Measurements from ENCODE around the gene COG6.

Gene COG6

DNA sequence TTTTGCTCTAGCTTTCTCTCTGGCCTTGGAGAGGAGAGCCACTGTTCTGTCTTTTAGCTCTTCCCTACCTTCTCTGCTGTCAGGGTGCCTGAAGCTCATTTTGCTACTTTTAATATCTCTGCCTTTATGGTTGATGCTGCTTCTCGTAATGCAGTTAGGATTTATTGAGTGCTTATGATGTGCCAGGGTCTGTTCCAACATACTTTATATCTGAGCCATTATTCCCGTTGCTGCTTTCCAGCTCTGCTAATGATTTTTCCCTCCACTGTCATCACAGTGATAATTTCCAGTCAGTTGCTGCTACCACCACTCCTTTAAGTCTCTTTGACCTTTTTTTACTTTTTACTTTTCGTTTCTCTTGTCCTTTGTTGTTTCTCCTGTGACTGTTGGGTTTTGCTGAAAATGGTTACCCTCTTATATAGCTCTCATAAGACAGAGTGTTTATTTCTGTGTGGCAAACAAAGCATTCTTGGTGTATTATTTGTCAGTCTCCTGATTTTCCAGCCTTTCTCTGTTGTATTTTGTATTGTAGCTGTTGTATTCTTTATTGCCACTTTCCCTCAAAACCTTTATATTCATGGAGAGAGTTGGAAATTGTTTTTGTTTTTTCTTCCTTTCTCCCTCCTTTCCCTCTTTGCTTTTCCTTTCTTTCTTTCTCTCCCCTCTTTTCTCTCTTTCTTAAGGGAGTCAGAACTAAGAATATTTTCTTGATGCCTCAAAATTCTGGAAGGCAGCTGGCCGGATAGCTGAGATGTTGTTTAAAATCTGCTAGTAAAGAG, 37.4 kb downstream of the COG6 start:
- DNase-seq (ENCODE audit: low spot score): no peak
- TF ChIP-seq, protein P1, sequence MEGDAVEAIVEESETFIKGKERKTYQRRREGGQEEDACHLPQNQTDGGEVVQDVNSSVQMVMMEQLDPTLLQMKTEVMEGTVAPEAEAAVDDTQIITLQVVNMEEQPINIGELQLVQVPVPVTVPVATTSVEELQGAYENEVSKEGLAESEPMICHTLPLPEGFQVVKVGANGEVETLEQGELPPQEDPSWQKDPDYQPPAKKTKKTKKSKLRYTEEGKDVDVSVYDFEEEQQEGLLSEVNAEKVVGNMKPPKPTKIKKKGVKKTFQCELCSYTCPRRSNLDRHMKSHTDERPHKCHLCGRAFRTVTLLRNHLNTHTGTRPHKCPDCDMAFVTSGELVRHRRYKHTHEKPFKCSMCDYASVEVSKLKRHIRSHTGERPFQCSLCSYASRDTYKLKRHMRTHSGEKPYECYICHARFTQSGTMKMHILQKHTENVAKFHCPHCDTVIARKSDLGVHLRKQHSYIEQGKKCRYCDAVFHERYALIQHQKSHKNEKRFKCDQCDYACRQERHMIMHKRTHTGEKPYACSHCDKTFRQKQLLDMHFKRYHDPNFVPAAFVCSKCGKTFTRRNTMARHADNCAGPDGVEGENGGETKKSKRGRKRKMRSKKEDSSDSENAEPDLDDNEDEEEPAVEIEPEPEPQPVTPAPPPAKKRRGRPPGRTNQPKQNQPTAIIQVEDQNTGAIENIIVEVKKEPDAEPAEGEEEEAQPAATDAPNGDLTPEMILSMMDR (IDR thresholded peaks at IDR 0.05; ENCODE audit: extremely low read depth, missing control alignments): no peak

DNA sequence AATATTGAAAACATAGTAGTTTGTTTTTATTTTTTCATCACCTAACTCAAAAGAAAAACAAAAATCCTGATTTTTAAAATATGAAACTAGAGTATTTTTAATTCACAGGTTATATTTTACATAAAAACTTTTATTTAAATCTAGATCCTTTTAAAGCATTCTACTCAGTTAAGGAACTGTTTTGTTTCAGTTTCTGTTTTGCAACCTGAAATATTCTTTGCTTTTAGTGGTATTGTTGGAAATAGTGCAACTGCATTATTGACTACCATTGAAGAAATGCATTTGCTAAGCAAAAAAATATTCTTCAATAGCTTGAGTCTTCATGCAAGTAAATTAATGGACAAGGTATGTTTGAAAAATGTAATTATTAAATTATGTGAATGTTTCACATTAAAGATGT, 43.8 kb downstream of the COG6 start:
- no peak for DNase-seq (ENCODE audit: low spot score)
- TF ChIP-seq, protein P1 (IDR thresholded peaks at IDR 0.05; ENCODE audit: extremely low read depth, missing control alignments): no peak

DNA sequence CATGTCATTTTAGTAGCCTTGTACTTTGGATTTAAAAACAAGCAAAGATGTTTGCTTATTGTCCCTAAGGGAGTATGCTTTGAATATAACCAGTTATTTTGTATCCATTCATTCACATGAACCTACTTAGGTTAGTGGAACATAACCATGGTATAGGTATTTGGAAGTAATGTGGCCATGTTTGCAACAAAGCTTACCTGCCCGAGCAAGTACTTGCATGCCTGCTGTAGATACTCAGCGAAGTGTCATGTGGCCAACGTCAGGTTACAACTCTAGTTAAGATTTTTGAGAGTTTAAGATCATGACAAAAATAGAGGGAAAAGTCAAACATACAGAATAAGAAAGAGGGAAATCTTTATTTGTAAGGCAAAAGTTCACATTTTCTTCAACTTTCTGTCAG, 57.2 kb downstream of the COG6 start:
- no peak for DNase-seq (ENCODE audit: low spot score)

DNA sequence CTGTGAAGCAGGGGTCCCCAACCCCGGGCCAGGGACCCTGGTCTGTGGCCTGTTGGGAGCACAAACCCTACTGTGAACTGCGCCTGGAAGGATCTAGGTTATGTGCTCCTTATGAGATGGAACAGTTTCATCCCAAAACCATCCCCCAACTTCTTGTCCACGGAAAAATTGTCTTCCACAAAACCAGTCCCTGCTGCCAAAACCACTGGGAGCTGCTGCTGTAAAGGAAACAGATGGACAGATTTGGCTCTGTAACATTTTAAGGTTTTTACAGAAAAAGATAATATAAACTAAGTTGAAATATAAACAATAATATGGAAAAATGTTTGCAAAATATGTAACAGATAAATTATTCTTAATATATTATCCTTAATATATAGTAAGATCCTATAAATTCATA, 73.7 kb downstream of the COG6 start:
- TF ChIP-seq, protein P1 (IDR thresholded peaks at IDR 0.05; ENCODE audit: extremely low read depth, missing control alignments): no peak

More for the DNA sequence above, 57.2 kb downstream of the COG6 start:
- TF ChIP-seq, protein P1 (IDR thresholded peaks at IDR 0.05; ENCODE audit: extremely low read depth, missing control alignments): no peak

DNA sequence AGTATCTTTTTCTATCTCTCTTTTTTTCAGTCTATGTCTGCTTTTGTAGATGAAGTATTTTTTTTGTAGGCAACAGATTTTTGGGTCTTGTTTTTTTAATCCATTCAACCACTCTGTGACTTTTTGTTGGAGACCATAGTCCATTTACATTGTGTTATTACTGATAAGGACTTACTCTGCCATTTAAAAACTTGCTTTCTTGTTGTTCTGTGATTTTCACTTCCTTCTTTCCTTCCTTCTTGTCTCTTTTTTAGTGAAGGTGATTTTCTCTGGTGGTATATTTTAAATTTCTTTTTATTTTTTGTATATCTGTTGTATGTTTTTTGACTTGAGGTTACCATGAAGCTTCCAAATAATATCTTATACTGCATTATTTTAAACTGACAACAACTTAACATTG, 79.5 kb downstream of the COG6 start:
- no peak for DNase-seq (ENCODE audit: low spot score)
- TF ChIP-seq, protein P1 (IDR thresholded peaks at IDR 0.05; ENCODE audit: extremely low read depth, missing control alignments): no peak

More for the DNA sequence above, 73.7 kb downstream of the COG6 start:
- no peak for DNase-seq (ENCODE audit: low spot score)

DNA sequence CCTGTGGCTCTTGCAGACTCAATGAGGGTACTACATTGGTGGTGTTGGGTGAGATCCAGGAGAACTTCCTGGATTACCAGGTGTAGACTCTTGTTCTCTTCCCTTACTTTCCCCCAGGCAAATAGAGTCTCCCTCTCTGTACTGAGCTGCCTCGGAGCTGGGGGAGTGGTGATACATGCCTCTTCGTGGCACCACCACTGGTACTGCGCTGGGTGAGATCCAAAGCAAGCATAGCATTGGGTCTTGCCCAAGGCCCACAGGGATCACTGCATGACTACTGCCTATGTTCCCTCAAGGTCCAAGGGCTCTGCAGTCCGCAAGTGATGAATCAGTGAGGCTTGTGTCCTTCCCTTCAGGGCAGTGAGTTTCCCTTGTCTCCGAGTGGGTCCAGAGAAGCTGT, 81.6 kb downstream of the COG6 start:
- TF ChIP-seq, protein P1 (IDR thresholded peaks at IDR 0.05; ENCODE audit: extremely low read depth, missing control alignments): no peak
- no peak for DNase-seq (ENCODE audit: low spot score)

DNA sequence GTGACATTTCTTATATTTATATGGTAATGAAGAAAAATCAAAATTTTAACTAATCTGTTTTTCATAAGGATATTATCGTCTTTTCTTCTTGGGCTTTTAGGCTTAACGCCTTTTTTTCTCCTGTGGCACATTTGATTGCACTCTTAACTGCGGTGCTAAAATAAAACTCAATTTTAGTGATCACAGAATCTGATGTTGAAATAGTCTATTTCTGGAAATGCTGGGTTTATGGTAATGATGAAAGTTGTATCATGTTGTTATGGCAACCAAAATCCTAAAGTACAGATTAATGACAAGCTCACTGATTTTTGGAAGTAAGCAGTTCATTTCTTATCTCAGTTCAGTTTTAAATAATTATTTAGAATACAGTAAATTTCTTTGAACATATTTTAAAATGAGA, 85.3 kb downstream of the COG6 start:
- DNase-seq (ENCODE audit: low spot score): no peak

More for the DNA sequence above, 85.3 kb downstream of the COG6 start:
- TF ChIP-seq, protein P1 (IDR thresholded peaks at IDR 0.05; ENCODE audit: extremely low read depth, missing control alignments): no peak

Data from GM20000 (cell line).